A549 (cell line): ENCODE results near the gene RABL6.

Experiments
- POLR2A ChIP-seq: IDR thresholded peaks from 2 replicates; pipeline ENCODE4 v1.6.1; 2012; ENCODE audit warnings: mild to moderate bottlenecking, low read length
- TF ChIP-seq, protein P1 (sequence below): fragments of >200 bp; sonication (Bioruptor Twin); formaldehyde crosslinking; IDR thresholded peaks from 3 replicates; pipeline ENCODE4 v1.5.1; 2016

- TF ChIP-seq POLR2A, result no peak
- TF ChIP-seq, protein P1, sequence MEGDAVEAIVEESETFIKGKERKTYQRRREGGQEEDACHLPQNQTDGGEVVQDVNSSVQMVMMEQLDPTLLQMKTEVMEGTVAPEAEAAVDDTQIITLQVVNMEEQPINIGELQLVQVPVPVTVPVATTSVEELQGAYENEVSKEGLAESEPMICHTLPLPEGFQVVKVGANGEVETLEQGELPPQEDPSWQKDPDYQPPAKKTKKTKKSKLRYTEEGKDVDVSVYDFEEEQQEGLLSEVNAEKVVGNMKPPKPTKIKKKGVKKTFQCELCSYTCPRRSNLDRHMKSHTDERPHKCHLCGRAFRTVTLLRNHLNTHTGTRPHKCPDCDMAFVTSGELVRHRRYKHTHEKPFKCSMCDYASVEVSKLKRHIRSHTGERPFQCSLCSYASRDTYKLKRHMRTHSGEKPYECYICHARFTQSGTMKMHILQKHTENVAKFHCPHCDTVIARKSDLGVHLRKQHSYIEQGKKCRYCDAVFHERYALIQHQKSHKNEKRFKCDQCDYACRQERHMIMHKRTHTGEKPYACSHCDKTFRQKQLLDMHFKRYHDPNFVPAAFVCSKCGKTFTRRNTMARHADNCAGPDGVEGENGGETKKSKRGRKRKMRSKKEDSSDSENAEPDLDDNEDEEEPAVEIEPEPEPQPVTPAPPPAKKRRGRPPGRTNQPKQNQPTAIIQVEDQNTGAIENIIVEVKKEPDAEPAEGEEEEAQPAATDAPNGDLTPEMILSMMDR, result no peak
Observed at GRCh38 chr9:136795000-136795348, 12.8 kb upstream of the RABL6 start.
